K562 (cell line): ENCODE measurements around the gene ERP29. TPM values are rescaled to one million over a fixed set of nuclear protein-coding genes. Genes with fewer than 3 reads are reported as not detected.

Experiments used
- ATAC-seq: fragments of 200-7000 bp; cut with Tn5 transposase; 3 replicates; pipeline ENCODE4 v1.9.1; 2020; ENCODE audit warnings: moderate library complexity
- BruUV-seq: library from RNA; stranded (reverse); fragments of 400-500 nt; replicated peaks from 2 replicates; lab custom pipeline; 2021; lab: Mats Ljungman, UMichigan
- CTCF ChIA-PET: fragments of 300-600 bp; formaldehyde crosslinking; extraction: SDS; loops from one replicate; lab custom pipeline; 2021; ENCODE audit warnings: low intra/inter-chr PET ratio; lab: Yijun Ruan, JAX
- POLR2A ChIA-PET: fragments of 300-600, 350-650 bp; sonication (Branson Sonifier 250); formaldehyde crosslinking; extraction: SDS; loops from one replicate; lab custom pipeline; 2021; ENCODE audit warnings: antibody characterized with exemption, inconsistent platforms; lab: Yijun Ruan, JAX
- DNase-seq, 4 experiments: peaks; one replicate each; pipeline versions ENCODE4 v3.0.0 to v3.0.0-alpha.2; 2011 to 2018; ENCODE audit warnings: low spot score in 3 of 4, mixed read lengths in 3 of 4; ENCODE audit errors: extremely low read depth in 1 of 4
- FAIRE-seq: peaks from 2 replicates; lab custom pipeline; 2011; peaks lifted over from hg19 to GRCh38; lab: Jason Lieb, UNC
- H2AFZ ChIP-seq: 2 replicates; pipeline ENCODE4 v1.6.0; 2011; ENCODE audit warnings: low read depth, low read length, control low read depth, inconsistent platforms
- H3K27ac ChIP-seq: fragments of 200-600 bp; 3 replicates; pipeline ENCODE4 v1.8.0; 2011; ENCODE audit warnings: low read depth, mild to moderate bottlenecking, control low read depth, inconsistent platforms, low read length, moderate library complexity, mixed read lengths; ENCODE audit errors: extremely low read depth
- H3K27me3 ChIP-seq, 2 experiments: fragments of 300-600 bp in 1 of 2; 2 replicates in 1 of 2; 3 replicates in 1 of 2; pipeline versions ENCODE4 v1.6.0 to v1.8.0; 2011; ENCODE audit warnings: inconsistent platforms in 2 of 2, low read length in 2 of 2, mild to moderate bottlenecking in 1 of 2, mixed read lengths in 1 of 2, moderate library complexity in 1 of 2; ENCODE audit not compliant: control insufficient read depth in 2 of 2, insufficient read depth in 2 of 2
- H3K36me3 ChIP-seq: fragments of 300-600 bp; 3 replicates; pipeline ENCODE4 v1.8.0; 2011; ENCODE audit warnings: mild to moderate bottlenecking, low read length, inconsistent platforms; ENCODE audit not compliant: control insufficient read depth, insufficient read depth
- H3K4me1 ChIP-seq, 2 experiments: fragments of 200-600 bp in 1 of 2; replicated peaks in 1 of 2; 2 replicates in 1 of 2; 3 replicates in 1 of 2; pipeline versions ENCODE4 v1.5.1 to v1.8.0; 2011; ENCODE audit warnings: inconsistent platforms in 2 of 2, low read length in 2 of 2, mild to moderate bottlenecking in 1 of 2, mixed read lengths in 1 of 2, moderate library complexity in 1 of 2; ENCODE audit not compliant: control insufficient read depth in 2 of 2, insufficient read depth in 2 of 2
- H3K4me2 ChIP-seq: 2 replicates; pipeline ENCODE4 v1.6.1; 2011; ENCODE audit warnings: low read length, control low read depth, inconsistent platforms, mixed read lengths; ENCODE audit not compliant: insufficient read depth
- H3K4me3 ChIP-seq: fragments of 200-600 bp; sonication (generic), shearing (Covaris generic); 2 replicates; pipeline ENCODE4 v1.5.1; 2016; ENCODE audit warnings: control low read depth, inconsistent platforms
- H3K79me2 ChIP-seq: fragments of 200-600 bp; 3 replicates; pipeline ENCODE4 v1.8.0; 2011; ENCODE audit warnings: low read length, inconsistent platforms; ENCODE audit not compliant: control insufficient read depth, insufficient read depth
- H3K9ac ChIP-seq, 2 experiments: 2 replicates each; pipeline versions ENCODE4 v1.6.0 to v1.6.1; 2011; ENCODE audit warnings: low read depth in 2 of 2, low read length in 2 of 2, control low read depth in 1 of 2, inconsistent platforms in 1 of 2, mild to moderate bottlenecking in 1 of 2, mixed read lengths in 1 of 2; ENCODE audit not compliant: insufficient read depth in 1 of 2
- H3K9me1 ChIP-seq: one replicate; pipeline ENCODE4 v1.6.0; 2011; ENCODE audit warnings: inconsistent platforms, mild to moderate bottlenecking, low read length, moderate library complexity; ENCODE audit not compliant: control insufficient read depth, insufficient read depth
- H3K9me3 ChIP-seq: replicated peaks from 2 replicates; pipeline ENCODE4 v1.5.1; 2011; ENCODE audit warnings: low read depth, low read length, inconsistent platforms; ENCODE audit not compliant: control insufficient read depth, insufficient read depth
- H4K20me1 ChIP-seq: replicated peaks from 2 replicates; pipeline ENCODE4 v1.6.1; 2011; ENCODE audit warnings: low read length, inconsistent platforms, mixed read lengths; ENCODE audit not compliant: control insufficient read depth, insufficient read depth
- KLF16 ChIP-seq: IDR thresholded peaks from 2 replicates; pipeline ENCODE4 v1.6.1; 2016; ENCODE audit warnings: antibody characterized with exemption
- POLR2A ChIP-seq: fragments of 450-650 bp; conservative IDR thresholded peaks from 2 replicates; pipeline ENCODE4 v1.6.1; 2016
- POLR2B ChIP-seq: fragments of 450-650 bp; IDR thresholded peaks from 2 replicates; pipeline ENCODE4 v1.6.1; 2018; ENCODE audit warnings: low read depth; ENCODE audit not compliant: partially characterized antibody
- POLR2G ChIP-seq: fragments of 200-400 bp; formaldehyde crosslinking; IDR thresholded peaks from 2 replicates; pipeline ENCODE4 v1.6.1; 2017; ENCODE audit warnings: low read depth, mild to moderate bottlenecking, antibody characterized with exemption, low read length, moderate library complexity
- RCOR1 ChIP-seq, 2 experiments: IDR thresholded peaks; 2 replicates each; pipeline ENCODE4 v1.6.1; 2012; ENCODE audit warnings: low read depth in 2 of 2, low read length in 2 of 2, borderline replicate concordance in 1 of 2, improper control_type of control experiment in 1 of 2
- SIRT6 ChIP-seq: IDR thresholded peaks from one replicate; pipeline ENCODE4 v1.6.1; 2012; ENCODE audit warnings: low read depth, mild to moderate bottlenecking, control low read depth, inconsistent platforms, low read length, moderate library complexity
- WGBS: fragments of 100-300 bp; shearing (Covaris generic); methylation state at CpG from one replicate; pipeline ENCODE4 v1.1.6; 2016; ENCODE audit warnings: low coverage, mixed read lengths; ENCODE audit not compliant: insufficient coverage; ENCODE audit errors: missing lambda C conversion rate; 5-methylcytosine and 5-hydroxymethylcytosine counted together
- in situ Hi-C: fragments of 300-500 bp; cut with MboI; formaldehyde crosslinking; loops from 4 replicates; pipeline ENCODE4 v1.15.0; 2018; ENCODE audit warnings: inconsistent platforms, mixed read lengths
- intact Hi-C: fragments of 100-400 bp; cut with micrococcal nuclease; formaldehyde crosslinking; loops from 2 replicates; pipeline ENCODE4 v1.14.2; 2022
- polyA plus RNA-seq, 8 experiments: library from polyadenylated mRNA; depleted of rRNA in 4 of 8; stranded (reverse) in 5 of 8; unstranded in 3 of 8; fragments of >200 nt; fragmentation: Nextera tagmentation in 2 of 8; fragmentation: Illumina TruSeq in 1 of 8; extraction: Ambion mirVana in 2 of 8; extraction: Trizol in 1 of 8; gene quantifications; 2 replicates each; pipeline versions ENCODE4 v1.2.1 to v1.2.3, GENCODE V29; 2011 to 2014; ENCODE audit warnings: inconsistent platforms in 1 of 8, missing spikeins in 1 of 8
- total RNA-seq, 7 experiments: library from RNA; depleted of rRNA in 6 of 7; stranded (reverse); fragments of >200 nt in 6 of 7; fragmentation: Illumina TruSeq in 2 of 7; extraction: Trizol in 2 of 7; gene quantifications; 2 replicates each; pipeline versions ENCODE4 v1.2.1 to v1.2.3, GENCODE V29; 2011 to 2021; ENCODE audit warnings: low replicate concordance in 1 of 7
- TF ChIP-seq, protein P1 (sequence below): fragments of 450-650 bp; IDR thresholded peaks from 2 replicates; pipeline ENCODE4 v1.6.1; 2016
- TF ChIP-seq, protein P2 (sequence below): fragments of 450-650 bp; IDR thresholded peaks from 2 replicates; pipeline ENCODE4 v1.6.1; 2016; ENCODE audit warnings: missing biosample characterization, missing genetic modification characterization
- TF ChIP-seq, protein P3 (sequence below): fragments of 250-450 bp; sonication (Bioruptor Pico); IDR thresholded peaks from 2 replicates; pipeline ENCODE4 v1.9.0; 2021; ENCODE audit warnings: mild to moderate bottlenecking, inconsistent platforms
- TF ChIP-seq, protein P4 (sequence below): sonication (generic); formaldehyde crosslinking; IDR thresholded peaks from 2 replicates; pipeline ENCODE4 v1.8.0; 2022; ENCODE audit warnings: mild to moderate bottlenecking, missing genetic modification reagents

Gene ERP29
- total and polyA plus RNA-seq, 9 of the 15 experiments (the other 6 are each of a cell fraction or from before 2014, with no cell fraction given), result 42.4 to 146 (median 111) TPM

DNA sequence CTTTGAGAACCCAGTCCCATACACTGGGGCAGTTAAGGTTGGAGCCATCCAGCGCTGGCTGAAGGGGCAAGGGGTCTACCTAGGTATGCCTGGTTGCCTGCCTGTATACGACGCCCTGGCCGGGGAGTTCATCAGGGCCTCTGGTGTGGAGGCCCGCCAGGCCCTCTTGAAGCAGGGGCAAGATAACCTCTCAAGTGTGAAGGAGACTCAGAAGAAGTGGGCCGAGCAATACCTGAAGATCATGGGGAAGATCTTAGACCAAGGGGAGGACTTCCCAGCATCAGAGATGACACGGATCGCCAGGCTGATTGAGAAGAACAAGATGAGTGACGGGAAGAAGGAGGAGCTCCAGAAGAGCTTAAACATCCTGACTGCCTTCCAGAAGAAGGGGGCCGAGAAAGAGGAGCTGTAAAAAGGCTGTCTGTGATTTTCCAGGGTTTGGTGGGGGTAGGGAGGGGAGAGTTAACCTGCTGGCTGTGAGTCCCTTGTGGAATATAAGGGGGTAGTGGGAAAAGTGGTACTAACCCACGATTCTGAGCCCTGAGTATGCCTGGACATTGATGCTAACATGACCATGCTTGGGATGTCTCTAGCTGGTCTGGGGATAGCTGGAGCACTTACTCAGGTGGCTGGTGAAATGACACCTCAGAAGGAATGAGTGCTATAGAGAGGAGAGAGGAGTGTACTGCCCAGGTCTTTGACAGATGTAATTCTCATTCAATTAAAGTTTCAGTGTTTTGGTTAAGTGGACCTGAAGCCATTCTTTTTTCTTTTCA lies 9.2 kb downstream of the ERP29 start:
- TSS peak; percentile 82 for BruUV-seq
- WGBS, result 87% methylated on average over 9 of the region's 11 CpGs
- Histone ChIP-seq H3K36me3 (peaks cover 88% of the 10 kb centered on the region), H3K4me3 (no peak overlapping the region), H3K79me2 (peaks cover 36% of the 10 kb centered on the region), H3K27me3 (no peaks in the 10 kb centered on the region), H3K4me1 (no peaks in the 10 kb centered on the region; a peak in 1 of 5 replicates), H3K9me3 (no peaks in the 10 kb centered on the region), H4K20me1 (peaks cover 8% of the 10 kb centered on the region; the same call in 1 of the 2 replicates), H3K9me1 (no peaks in the 10 kb centered on the region), H3K9ac (no peak overlapping the region), H3K27ac (no peak overlapping the region), H3K4me2 (no peak overlapping the region), H2AFZ (no peak overlapping the region)
- no peak for DNase-seq
- no peak for FAIRE-seq
- ChIA-PET POLR2A (interaction anchor here (0.6 to 6.4 kb wide), 7 partner anchors 9 to 103 kb away, joined by 3 to 54 read pairs (median 3); partner anchors contain the start of genes ERP29, TMEM116 and TRAFD1), CTCF (no interaction called here)
- peak; percentile 23 for ATAC-seq
- intact Hi-C loops, result no loop called here
- TF ChIP-seq POLR2G, result 0 out of 2 replicates have a peak, but pooled peaks have one; percentile 17
- TF ChIP-seq KLF16, result no peak
- TF ChIP-seq, protein P1, sequence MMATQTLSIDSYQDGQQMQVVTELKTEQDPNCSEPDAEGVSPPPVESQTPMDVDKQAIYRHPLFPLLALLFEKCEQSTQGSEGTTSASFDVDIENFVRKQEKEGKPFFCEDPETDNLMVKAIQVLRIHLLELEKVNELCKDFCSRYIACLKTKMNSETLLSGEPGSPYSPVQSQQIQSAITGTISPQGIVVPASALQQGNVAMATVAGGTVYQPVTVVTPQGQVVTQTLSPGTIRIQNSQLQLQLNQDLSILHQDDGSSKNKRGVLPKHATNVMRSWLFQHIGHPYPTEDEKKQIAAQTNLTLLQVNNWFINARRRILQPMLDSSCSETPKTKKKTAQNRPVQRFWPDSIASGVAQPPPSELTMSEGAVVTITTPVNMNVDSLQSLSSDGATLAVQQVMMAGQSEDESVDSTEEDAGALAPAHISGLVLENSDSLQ, result 0 out of 2 replicates have a peak, but pooled peaks have one; percentile 10
- TF ChIP-seq, protein P2, sequence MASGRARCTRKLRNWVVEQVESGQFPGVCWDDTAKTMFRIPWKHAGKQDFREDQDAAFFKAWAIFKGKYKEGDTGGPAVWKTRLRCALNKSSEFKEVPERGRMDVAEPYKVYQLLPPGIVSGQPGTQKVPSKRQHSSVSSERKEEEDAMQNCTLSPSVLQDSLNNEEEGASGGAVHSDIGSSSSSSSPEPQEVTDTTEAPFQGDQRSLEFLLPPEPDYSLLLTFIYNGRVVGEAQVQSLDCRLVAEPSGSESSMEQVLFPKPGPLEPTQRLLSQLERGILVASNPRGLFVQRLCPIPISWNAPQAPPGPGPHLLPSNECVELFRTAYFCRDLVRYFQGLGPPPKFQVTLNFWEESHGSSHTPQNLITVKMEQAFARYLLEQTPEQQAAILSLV (tag), result no peak
- TF ChIP-seq, protein P3, sequence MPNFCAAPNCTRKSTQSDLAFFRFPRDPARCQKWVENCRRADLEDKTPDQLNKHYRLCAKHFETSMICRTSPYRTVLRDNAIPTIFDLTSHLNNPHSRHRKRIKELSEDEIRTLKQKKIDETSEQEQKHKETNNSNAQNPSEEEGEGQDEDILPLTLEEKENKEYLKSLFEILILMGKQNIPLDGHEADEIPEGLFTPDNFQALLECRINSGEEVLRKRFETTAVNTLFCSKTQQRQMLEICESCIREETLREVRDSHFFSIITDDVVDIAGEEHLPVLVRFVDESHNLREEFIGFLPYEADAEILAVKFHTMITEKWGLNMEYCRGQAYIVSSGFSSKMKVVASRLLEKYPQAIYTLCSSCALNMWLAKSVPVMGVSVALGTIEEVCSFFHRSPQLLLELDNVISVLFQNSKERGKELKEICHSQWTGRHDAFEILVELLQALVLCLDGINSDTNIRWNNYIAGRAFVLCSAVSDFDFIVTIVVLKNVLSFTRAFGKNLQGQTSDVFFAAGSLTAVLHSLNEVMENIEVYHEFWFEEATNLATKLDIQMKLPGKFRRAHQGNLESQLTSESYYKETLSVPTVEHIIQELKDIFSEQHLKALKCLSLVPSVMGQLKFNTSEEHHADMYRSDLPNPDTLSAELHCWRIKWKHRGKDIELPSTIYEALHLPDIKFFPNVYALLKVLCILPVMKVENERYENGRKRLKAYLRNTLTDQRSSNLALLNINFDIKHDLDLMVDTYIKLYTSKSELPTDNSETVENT, result no peak
- TF ChIP-seq RCOR1 (IDR thresholded peaks at IDR 0.05; ENCODE audit: borderline replicate concordance in 1 of 2, low read depth in 2 of 2, low read length in 2 of 2), result no peak
- peak; percentile 52 for TF ChIP-seq POLR2A
- TF ChIP-seq POLR2B, result peak; percentile 11
- TF ChIP-seq SIRT6, result peak; percentile 60
- TF ChIP-seq, protein P4, sequence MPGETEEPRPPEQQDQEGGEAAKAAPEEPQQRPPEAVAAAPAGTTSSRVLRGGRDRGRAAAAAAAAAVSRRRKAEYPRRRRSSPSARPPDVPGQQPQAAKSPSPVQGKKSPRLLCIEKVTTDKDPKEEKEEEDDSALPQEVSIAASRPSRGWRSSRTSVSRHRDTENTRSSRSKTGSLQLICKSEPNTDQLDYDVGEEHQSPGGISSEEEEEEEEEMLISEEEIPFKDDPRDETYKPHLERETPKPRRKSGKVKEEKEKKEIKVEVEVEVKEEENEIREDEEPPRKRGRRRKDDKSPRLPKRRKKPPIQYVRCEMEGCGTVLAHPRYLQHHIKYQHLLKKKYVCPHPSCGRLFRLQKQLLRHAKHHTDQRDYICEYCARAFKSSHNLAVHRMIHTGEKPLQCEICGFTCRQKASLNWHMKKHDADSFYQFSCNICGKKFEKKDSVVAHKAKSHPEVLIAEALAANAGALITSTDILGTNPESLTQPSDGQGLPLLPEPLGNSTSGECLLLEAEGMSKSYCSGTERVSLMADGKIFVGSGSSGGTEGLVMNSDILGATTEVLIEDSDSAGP (CRISPR knock-in tag), result no peak
- in situ Hi-C loops, result no loop called here
